GM21367 (cell line): ENCODE results near the gene ATG9A.

Experiments used
- ATAC-seq: cut with Tn5 transposase; IDR thresholded peaks from one replicate; pipeline ENCODE4 v1.9.1; 2021; ENCODE audit not compliant: unreplicated experiment

Gene ATG9A

DNA sequence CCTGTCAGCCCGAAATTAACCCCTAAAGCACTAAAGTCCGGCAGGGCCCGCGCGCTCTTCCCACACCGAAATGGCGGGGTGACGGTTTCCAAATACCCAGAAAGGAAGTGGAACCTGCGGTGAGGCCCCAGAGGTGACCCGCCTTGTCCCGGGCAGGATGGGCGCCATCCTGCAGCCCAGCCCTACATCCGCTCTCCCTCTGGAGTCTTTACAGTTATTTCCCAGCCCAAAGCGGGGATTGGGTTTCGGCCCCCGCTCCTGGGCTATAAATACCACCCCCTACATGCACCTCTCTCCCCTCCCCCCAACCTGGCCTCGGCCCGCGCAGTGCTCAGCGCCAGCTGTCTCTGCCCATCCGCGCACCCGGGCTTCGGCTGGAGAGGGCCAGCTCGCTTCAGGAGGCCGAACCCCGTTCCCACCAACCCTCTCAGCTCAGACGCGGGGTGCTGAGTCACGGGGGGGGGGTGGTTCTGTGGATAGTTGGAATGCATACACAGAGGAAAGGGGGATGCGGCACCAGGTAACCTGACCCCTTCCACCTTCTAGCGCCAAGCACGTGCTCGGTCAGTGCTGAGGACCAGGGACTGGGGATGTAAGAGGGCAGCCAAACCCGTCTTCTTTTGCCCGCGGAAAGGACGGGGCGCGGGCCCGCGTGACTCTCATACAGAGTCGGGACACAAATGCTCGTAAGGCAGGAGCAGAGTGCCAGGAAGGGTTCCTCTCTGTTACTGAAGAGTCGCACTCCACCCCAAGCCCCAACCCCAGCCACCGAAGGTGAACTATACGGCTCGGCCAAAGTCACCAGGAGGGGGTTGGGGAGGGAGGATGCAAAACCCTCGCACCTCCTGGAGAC, 23.7 kb upstream of the ATG9A start, which contains the start of gene TUBA4B:
Gene TUBA4B, plus strand, starts transcription at position 344 of the 853 bp plus-strand sequence. Its CDS starts 165 bp downstream, at position 509.
- ATAC-seq = peak; percentile 12

DNA sequence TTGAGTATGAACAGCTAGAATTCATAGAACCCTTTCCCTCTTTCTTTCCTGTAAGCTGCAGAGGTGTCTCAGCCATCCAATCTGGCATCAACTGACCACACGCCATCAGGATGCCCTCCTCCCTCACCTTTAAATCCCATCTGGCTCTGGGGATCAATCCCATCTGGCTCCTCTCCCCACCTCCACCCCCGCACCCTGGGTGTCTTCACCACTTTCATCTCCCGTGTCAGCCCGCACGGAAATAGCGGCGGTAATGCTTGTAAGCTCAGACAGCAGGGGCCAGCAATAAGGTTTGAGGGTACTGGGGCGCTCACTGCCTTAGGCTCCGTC, 23.1 kb upstream of the ATG9A start:
- no peak for ATAC-seq

- no peak for ATAC-seq
Observed at GRCh38 chr2:219252084-219252483, 22.6 kb upstream of the ATG9A start.

DNA sequence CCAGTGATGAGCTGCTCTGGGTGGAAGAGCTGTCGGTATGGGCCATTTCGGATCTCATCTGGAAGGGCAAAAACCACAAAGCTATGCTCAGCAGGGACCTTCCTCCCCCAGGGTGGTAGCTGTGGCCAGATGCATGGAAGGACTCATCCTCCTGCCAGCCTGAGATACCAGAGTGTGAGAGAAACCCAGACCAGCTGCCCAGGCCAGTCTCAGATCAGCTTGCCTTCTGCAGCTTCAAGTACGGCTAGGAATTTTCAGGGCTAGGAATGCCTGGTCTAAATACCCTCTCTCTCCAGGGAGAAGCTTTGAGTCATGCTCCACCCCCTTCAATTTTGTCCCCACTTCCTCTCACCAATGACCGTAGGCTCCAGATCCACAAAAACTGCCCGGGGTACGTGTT, 22.2 kb upstream of the ATG9A start:
- ATAC-seq = no peak

DNA sequence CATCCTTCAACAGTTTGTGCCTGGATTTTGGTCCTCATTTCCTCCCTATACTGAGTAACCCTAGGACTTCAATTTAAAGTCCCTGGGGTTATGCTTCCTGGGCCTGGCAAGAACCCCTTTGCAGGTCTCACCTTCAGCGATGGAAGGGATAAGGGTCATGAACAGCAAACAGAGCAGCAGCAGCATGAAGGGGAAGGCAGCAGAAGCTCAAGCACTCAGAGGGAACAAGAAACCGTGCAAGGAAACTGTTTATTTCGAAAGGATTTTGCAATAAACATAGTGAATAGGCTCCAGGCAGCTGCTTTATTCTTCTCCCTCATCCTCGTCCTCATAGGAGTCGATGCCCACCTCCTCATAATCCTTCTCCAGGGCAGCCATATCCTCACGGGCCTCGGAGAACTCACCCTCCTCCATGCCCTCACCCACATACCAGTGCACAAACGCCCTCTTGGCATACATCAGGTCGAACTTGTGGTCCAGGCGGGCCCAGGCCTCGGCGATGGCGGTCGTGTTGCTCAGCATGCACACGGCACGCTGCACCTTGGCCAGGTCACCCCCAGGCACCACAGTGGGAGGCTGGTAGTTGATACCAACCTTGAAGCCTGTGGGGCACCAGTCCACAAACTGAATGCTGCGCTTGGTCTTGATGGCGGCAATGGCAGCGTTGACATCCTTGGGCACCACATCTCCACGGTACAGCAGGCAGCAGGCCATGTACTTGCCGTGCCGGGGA, 20.8 kb upstream of the ATG9A start:
- no peak for ATAC-seq

GRCh38 chr2:219249203-219249980, 20.0 kb upstream of the ATG9A start:
- no peak for ATAC-seq

- ATAC-seq = no peak
Observed at GRCh38 chr2:219248845-219249202, 19.4 kb upstream of the ATG9A start.

GRCh38 chr2:219247678-219248642, 18.5 kb upstream of the ATG9A start:
- ATAC-seq = no peak

DNA sequence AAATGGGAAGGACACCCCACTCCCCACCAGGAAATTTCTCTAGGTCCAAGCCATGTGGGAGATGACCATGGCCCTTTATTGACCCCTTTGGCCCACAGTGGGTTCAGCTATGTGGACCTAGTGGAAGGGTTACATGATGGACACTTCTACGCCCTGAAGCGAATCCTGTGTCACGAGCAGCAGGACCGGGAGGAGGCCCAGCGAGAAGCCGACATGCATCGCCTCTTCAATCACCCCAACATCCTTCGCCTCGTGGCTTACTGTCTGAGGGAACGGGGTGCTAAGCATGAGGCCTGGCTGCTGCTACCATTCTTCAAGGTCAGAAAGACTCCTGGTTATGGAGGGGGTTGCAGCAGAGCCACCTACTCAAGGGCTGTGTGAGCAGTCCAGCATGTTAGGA, 17.1 kb upstream of the ATG9A start:
- no peak for ATAC-seq

- no peak for ATAC-seq
Observed at GRCh38 chr2:219245899-219246230, 16.4 kb upstream of the ATG9A start.

- peak; percentile 65 for ATAC-seq
Observed at GRCh38 chr2:219245148-219245898, 15.9 kb upstream of the ATG9A start, which contains the start of the genes GLB1L and STK16. Gene GLB1L, minus strand, starts transcription at chr2:219245444. Its CDS starts 1,871 bp downstream, at chr2:219243573. Gene STK16, plus strand, starts transcription at chr2:219245479. Its CDS starts 521 bp downstream, at chr2:219246000.

- ATAC-seq = no peak
Observed at GRCh38 chr2:219244789-219245147, 15.3 kb upstream of the ATG9A start.

DNA sequence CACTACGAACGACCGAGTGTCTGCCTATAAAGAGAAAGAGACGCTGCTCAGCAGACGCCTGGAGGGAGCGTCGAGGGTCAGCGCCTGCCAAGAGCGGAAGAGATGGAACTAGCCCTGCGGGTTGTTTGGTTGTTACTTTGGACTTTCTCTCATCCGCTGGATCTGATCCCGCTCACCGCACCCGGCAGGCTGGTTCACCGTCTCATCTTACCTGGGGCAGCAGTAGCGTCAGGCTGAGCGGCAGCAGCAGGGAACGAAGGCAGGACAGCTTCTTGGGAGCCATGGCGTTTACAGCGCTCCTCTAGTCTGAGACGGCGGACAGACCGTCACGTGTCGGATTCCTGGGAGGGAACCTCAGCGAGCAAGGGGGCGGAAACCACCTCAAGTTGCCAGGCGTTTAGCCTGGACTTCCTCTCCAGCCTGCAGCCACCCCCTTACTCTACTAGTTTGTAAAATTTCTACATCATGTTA, 13.9 kb upstream of the ATG9A start:
- ATAC-seq = no peak

DNA sequence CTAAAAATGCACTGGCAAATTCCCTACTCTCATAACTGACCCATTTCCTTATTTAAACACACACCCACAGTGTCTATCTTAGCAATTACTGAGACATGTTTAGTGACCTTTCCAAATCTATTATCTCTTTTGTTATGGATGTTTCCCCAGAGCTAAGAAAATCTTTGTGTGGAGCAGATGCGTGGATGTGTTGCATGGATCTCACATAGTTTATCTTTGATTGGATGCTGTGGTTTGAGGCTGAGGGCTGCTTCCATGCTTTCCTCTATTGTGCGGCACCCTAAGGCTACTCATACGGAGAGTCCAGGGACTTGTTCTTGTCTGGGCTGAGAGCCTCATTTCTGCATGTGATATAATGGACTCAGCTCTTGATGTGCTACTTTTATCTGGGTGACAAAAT, 4.9 kb upstream of the ATG9A start:
- no peak for ATAC-seq

DNA sequence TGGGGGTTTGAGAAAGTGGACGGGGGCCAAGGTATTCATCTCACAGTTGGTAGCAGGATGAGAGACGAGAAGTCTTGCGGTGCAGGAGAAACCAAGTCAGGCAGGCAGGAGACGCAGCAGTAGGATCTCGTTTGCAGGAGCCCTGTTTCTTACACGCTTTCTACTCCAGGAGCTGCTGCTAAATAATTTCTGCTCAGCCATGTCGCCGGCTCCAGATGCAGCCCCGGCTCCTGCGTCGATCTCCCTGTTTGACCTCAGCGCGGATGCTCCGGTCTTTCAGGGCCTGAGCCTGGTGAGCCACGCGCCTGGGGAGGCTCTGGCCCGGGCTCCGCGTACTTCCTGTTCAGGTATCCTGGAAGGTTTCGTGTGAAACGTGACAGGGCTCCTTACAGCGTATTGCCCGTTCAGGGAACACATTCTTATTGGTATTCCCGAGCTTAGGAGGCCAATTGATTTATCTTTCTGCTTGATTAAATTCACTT, 664 bp upstream of the ATG9A start:
- ATAC-seq = no peak

DNA sequence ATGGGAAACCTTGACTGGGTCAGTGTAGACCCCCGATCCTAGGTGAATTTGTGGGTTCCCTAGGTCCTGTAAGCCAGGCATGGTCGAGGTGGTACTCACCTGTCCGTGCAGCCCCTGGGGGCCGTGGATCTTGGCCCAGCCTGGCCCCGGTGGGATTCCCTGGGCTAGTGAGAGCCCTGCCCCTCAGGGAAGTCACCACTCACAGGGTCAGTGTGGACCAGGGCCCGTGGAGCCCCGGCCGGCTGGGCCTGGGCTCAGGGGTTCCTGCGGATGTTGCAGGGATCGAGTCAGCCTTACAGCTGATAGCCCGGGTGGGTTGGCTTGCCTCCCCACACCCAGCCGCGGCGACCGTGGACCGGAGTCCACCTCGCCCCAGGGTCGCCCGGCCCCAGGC, 528 bp downstream of the ATG9A start:
- ATAC-seq = no peak

- ATAC-seq = no peak
Observed at GRCh38 chr2:219228041-219228910, 1.2 kb downstream of the ATG9A start.

- no peak for ATAC-seq
Observed at GRCh38 chr2:219225350-219225749, 4.1 kb downstream of the ATG9A start.
